22Rv1 (cell line): Measurements from ENCODE around the gene TMEM221.

ENCODE experiments used
- H3K27ac ChIP-seq: fragments of 450-650 bp; 2 replicates; pipeline ENCODE4 v1.5.1; 2017
- CTCF ChIP-seq: fragments of 450-650 bp; IDR thresholded peaks from 2 replicates; pipeline ENCODE4 v1.5.1; 2017; ENCODE audit warnings: mild to moderate bottlenecking
- ZFX ChIP-seq: fragments of 450-650 bp; IDR thresholded peaks from 2 replicates; pipeline ENCODE4 v1.6.1; 2017; ENCODE audit warnings: antibody characterized with exemption, borderline replicate concordance

TMEM221 gene

DNA sequence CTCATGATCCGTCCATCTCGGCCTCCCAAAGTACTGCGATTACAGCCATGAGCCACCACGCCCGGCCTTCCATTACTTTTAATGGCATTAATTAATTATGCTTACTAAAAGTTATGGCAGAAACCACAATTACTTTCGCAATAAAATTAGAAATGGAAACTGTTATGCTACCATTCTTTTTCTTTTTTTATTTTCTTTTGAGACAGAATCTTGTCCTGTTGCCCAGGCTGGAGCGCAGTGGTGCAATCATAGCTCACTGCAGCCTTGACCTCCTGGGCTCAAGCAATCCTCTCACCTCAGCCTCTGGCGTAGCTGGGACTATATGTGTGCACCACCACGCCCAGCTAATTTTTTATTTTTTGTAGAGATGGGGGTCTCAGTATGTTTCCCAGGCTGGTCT is 38.5 kb downstream of the TMEM221 start:
- H3K27ac ChIP-seq = no peak overlapping the region
- TF ChIP-seq CTCF (no peak), ZFX (no peak)

GRCh38 chr19:17406887-17407196 is 41.6 kb downstream of the TMEM221 start:
- TF ChIP-seq CTCF = no peak
- TF ChIP-seq ZFX = no peak
- no peak overlapping the region for H3K27ac ChIP-seq

DNA sequence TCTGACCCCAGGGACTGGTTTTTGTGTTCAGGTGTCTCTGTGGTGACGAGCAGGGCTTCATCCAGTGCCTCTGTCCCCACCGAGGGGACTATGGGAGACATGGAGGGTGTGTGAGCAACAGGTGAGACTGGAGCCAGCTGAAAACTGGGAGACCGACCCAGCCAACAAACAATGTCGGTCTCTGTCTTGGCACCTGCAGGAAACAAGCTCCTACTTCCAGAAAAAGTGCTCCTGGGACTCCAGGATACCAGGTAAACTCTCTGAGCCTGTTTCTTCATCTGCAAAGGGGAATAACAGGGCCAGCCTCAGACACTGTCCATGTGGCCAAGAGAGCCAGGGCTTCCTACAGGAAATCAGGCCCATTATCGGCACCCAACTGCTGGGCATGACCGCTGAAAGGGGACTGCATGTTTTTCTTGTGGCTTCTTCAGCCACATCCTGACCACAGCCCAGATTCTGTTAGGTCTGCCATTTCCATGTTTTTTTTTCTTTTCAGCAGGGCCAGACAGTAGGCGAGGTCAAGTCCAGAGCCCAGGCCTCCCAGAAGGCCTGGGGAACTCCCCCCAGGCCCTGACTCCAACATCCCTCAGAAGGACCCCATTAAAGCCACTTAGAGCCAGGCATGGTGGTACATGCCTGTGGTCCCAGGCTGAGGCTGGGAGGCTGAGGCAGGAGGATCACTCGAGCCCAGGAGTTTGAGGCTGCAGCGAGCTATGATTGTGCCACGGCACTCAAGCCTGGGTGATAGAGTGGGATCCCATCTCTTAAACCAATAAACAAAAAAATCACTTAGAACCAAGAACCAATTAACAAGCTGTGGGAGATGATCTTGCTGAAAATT is 42.2 kb downstream of the TMEM221 start:
- peak overlapping the region; percentile 67 for H3K27ac ChIP-seq
- TF ChIP-seq ZFX = no peak
- no peak for TF ChIP-seq CTCF

DNA sequence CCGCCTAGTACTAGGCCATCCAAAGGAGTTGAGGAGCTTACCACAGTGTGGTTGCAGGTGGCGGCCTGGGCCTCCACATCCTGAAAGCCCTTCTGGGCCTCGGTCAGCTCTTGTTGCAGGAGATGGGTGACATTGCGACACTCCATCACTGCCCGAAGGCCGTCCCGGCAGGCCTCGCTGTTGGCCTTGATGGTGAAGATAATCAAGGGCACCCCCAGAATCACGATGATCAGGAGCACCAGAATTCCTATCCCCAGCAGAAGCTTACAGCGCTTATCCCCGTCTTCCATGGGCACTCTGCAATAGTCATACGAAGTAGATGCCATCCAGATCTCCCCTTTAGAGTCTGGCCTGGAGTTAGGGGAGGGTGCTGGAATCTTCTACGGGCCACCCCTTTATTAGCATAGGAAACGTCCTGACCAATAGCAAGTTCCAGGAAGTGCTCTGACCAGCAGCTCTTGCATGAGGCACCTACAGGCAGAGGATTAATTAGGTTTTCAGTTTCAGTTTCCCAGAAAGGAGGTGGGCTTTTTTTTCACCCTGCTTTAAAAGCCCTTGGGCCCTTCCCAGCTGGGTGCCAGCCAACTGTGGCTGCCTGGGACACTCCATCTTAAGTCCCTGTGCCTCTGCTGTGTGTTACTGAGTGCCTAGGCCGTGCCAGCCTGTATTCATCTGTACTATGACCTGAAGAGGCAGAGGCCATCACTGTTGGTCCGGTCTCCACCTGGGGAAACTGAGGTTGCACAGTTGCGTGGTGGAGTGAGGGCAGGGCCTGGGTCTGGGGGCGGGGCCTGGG is 43.0 kb downstream of the TMEM221 start, which contains the start of gene BST2:
BST2 (minus strand) TSS at position 381 of the 796 bp plus-strand sequence; CDS start at position 326, 55 bp downstream.
- H3K27ac ChIP-seq = peak within 1 kb of the TSS; percentile 67
- no peak for TF ChIP-seq CTCF
- TF ChIP-seq ZFX = no peak

DNA sequence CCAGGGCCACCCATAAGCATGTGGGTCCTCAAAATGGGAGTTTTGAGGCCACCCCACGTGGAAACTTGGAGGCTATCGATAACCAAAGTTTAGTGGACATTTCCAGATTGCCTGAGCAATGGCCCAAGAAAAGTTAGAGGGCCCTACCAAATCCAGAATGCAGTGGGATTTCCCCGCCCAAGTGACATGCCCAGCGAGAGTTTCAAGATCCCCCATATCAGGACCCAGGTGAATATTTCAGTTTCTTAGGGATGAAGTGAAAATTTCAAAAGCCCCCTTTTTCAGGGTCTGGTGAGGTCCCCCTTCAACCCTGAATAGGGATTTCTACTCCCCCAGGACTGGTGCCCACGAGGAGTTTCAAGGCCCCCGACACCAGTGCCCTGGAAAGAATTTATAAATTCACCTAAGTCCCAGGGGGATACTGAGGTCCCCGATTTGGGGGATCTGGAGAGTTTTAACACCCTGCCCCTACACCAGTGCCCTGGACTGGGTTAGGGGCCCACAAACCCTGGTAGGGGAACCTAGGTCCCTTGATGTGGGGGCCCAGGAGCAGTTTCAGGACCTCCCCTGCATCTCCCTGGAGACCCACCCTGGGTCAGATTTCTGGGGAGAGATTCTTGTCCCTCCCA is 43.7 kb downstream of the TMEM221 start:
- H3K27ac ChIP-seq = peak overlapping the region; percentile 67
- TF ChIP-seq ZFX = no peak
- no peak for TF ChIP-seq CTCF

GRCh38 chr19:17404015-17404414 is 44.5 kb downstream of the TMEM221 start:
- TF ChIP-seq CTCF (no peak), ZFX (no peak)
- no peak overlapping the region for H3K27ac ChIP-seq
